Hematopoietic multipotent progenitor cell treated with erythropoietin and hydrocortisone succinate and interleukin-3 and kit ligand, for 4 days (in vitro differentiated cells): ENCODE measurements around the gene C3orf22.

Experiments
- DNase-seq: peaks from one replicate; pipeline ENCODE4 v3.0.0-alpha.2; 2015

The C3orf22 gene

DNA sequence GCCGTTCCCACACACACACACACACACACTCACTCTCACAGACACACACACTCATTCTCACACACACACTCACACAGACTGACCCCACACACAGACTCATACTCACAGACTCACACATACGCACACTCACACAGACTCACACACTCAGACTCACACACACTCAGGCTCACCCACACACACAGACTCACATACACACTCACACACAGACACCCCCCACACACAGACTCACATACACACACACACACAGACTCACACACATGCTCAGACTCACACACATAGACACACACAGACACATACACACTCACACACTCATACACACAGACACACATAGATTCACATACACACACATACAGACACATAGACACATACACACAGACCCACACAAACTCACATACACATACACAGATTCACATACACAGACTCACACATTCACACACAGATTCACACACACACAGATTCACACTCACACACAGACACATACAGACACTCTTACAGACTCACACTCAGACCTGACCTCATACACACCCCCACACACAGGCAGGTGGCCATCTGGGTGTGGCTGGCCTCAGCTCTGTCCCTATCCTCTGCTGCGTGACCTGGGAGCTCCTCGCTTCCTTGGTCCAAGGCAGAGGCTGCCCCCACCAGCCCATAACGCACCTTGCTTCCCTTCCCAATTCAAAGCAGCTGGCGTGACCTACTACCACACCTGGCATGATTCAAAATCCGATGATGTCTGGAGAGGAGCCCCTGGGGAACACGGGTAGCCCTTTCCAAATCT, 1.9 kb downstream of the C3orf22 start:
- DNase-seq: no peak

DNA sequence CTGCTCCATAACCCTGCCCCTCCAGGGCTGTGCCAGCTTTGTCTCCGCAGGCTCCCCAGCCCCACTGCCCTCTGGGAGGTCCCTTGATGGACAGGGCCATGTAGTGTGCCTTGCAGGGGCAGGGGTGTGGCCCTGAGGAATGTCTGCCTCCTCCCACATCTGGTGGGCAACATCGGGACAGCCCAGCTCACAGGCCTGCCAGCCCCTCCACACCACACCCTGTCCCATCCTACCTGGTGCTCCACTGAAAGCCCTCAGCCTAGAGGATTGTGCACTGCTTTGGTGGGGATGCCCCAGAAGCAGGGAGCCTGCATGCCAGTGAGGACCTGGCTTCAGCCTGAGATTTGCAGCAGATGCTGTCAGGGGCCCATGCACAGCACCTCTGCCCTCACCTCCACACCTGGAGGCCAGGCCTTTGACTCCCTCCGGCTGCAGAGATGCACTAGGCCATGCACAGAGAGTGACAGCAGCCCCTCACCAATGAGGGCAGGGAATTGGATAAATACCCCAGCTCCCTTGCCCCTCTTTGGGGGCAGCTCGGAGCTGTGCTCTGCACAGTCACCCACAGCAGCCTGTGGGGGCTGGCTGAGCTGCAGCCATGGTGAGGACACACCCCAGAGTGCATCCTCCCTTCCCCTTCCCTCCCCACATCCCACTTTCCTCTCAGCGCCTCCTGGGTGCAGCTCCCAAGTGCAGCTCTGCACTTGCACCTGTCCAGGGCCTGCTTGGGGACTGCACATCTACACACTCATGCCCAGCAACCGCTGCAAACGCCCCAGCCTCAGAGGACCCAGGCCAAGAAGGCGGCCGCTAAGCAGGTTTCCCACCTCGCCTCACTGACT, 2.7 kb downstream of the C3orf22 start:
- DNase-seq: no peak

DNA sequence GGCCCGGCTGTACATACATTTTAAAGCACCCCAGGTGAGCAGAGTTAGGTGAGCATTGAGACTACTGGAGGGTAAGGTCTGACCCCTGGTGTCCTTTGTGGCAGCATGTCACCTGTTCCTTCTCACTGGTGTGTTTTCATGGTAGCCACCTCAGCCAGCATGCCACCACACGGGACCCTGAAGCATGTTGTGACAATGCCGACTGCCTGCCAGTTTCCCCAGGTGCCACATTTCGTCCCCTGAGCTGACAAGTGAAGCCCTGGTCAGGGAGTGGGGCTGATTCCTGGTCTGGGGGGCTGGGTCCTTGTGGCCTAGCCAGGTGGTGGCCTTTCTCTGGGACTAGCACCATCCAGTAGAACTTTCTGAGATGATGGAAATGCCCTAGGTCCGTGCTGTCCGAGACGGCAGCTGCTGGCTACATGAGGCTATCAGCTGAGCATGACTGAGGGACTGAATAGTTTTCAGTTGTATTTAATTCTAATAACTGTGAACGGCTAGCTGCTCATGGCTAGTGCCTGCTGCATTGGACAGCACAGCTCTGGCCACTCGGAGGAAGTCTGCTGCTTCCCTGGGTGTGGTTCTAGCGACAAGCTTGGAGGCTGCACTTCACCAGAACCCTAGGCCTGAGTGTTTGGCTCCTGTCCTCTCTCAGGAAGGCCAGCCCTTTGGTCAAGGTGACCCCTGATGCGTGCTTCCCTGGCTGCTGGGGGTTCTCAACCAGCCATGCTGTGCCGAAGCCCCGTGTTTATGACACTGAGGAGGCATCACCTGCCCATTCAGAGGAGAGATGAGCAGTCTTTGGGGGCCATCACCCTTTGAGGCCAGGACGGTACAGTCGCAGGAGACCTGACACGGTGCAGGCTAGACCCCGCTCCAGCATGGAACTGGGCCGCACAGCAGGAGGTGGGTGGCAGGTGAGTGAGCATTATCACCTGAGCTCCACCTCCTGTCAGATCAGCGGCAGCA, 3.9 kb downstream of the C3orf22 start:
- no peak for DNase-seq

DNA sequence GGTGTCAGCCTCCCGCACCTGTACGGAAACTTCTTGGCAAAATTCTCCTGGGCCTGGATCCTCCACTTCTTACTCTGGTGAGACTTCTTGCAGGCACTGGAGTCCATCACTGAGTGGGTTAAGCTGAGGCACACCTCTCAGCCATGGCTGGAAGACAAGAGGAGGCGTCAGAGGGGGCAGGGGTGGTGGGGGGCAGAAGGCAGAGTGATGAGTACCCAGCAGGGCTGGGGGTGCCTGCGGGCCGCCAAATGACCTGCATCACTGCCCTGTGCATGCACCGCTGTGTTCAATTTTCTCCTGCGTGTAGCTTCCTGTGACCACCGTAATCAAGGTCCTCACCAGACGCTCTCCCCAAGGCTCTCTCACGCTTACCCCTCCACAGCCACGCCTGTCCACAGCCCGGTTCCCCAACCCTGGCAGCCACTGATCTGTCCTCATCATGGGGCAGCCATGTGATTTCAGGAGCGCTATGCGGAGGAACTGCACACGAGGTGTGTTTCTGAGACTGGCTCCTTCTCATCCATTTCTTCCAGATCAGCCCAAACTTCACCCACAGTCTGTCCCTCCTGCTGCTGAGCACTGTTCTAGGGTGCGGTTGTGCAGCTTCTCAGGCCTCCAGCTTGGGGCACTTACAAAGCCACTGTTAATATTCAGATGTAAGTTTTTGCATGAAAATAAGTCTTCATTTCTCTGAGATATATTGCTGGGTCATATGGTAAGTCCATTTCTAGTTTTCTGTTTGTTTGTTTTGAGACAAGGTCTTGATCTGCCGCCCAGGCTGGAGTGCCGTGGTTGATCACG, 5.2 kb downstream of the C3orf22 start:
- no peak for DNase-seq

DNA sequence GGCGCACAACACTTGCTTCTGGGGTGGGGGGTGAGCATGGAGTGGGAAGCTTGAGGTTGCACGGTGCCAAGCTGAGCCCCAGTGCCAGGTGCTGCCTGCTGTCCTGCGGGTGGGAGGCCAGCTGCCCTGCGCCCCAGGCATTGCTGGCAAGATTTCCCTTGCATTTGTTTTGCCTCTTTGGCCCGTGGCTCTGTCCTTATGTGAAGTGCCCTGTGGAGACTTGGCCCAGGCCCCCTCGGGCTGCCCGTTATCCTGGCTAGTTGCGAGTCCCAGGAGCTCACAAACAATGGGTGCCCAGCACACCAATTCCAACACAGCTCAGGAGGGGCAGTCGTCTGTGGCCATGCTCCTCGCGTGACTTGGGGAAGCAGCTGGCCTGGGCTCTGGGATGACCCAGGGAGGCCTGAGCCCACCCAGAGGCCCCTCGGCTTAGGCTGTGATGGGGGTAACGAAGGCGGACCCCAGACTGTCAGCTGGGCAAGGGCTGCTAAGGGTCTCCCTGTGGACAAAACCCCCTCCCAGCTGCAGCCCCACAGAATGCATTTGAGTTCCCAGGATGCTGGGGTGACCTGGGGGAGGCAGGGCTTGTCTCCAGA, 5.9 kb downstream of the C3orf22 start:
- no peak for DNase-seq

DNA sequence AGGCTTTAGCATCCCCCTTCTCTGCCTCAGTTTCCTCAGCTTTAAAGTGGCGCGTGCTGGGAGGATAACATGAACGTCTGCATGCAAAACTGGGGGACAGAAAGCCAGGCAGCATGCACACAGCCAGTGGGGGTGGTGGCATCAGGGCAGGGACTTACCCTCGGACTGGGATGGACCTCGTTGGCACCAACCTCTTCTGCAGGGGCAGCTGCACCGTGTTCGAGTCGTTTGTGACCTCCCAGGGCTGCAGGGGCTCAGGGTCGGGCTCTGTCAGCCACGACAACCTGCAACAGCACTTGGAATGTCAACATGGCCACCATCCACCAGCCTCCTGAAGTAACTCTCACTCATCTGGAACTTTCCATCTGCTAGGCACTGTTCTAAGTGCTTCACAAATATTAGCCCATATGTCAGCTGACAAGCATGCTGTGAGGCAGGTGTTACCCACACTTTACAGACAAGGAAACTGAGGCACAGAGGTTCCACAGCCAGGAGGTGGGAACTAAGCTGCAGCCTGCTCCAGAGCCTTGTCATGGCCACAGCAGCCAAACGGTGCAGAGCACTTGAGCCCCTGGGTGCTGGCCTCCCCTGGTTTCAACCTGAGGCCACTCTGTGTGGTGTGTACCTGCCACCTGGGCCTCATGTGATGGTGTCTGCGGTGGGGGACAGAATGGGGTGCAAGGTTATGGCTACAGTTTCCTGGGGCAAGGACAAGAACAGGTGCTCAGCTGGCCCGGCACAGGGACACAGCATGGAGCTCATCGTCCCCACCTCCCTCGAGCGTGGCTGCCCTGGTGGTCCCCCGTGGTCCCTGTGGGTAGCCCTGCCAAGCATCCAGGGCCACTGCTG, 6.7 kb downstream of the C3orf22 start:
- DNase-seq: no peak

DNA sequence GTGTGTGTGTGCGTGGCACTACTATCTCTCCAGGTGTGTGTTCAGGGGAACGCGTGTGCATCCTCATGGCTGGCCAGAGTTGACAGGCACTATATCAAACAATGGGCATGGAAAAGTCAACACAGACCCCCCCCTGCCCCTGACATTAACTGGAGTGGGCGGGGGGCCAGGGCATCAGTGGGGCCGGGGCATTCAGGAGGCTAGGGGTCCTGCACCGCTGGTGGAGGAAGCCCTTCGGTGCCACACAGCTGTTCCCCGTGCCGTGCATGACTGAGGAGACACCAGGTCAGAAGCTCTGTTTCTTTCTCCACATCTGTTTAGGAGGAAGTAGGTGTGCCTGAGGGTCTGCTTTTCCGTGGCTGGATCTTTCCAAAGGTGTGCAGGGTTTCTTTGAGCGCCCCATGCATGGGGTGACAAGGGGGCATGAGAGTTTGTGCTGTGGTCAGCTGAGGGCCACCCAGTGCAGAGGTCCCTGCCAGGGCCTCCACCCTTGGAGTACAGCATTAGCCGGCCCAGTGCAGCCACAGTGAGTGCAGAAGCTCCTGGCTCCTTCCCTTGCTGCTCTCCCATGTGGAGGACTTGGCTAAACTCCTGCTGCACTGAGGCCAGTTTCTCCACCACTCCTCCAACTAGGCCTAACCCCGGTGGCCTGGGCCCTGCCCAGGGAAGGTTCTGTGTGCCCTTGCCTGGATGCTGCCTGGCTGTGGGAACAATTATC, 7.5 kb downstream of the C3orf22 start:
- no peak for DNase-seq

DNA sequence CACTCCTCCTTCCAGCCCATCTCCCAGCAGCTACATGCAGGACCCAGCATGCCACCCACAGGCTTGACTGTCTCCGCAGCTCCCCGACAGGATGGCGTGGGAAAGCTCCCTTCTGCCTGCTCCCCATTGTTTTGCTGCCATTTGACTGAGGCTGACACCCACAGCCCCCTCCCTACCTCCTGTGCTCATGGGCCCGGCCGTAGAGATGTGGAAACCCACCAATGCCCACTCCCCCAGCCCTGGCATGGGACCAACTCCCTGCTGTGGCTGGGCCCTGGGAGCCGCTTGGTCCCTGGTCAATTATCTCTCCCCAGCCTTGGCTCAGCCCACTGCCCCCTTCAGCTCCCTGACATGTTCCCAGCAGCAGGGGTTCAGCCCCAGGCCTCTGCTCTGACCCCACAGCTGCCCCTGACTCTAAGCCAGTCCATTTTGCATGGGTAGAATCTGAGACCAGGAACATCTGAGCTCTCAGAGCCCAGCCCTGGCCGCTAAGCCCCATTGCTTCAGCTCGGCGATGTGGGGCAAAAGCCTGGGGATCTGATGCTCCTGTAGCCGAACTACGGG, 8.2 kb downstream of the C3orf22 start:
- no peak for DNase-seq

DNA sequence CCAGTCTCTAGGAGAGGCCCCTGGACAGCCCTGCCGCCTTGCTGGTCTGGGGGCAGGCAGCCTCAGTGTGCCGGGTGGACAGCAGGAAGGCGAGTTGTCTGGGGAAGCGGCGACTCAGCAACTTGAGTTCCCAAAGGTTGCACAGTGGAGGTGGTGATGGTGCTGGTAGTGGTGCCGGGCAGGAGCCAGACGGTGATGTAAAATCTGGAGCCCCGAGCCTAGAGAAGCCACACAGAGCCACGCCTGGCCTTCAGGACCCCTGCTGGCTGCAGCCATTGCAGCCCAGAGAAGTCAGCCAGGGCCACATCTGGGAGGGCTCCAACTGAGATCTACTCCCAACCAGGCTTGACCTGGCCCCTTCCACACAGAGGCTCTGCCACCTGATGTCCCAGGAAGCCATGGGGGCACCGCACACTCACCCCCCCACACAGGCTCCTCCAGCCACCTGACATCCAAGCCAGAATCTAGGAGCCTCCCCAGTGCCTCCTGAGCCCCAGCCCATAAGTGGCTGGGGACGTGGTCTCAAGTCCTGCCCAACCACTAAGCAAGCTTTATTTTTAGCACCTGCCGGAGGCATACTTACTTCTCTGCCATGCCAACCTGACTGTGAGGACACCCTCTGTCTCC, 8.8 kb downstream of the C3orf22 start:
- DNase-seq: no peak

DNA sequence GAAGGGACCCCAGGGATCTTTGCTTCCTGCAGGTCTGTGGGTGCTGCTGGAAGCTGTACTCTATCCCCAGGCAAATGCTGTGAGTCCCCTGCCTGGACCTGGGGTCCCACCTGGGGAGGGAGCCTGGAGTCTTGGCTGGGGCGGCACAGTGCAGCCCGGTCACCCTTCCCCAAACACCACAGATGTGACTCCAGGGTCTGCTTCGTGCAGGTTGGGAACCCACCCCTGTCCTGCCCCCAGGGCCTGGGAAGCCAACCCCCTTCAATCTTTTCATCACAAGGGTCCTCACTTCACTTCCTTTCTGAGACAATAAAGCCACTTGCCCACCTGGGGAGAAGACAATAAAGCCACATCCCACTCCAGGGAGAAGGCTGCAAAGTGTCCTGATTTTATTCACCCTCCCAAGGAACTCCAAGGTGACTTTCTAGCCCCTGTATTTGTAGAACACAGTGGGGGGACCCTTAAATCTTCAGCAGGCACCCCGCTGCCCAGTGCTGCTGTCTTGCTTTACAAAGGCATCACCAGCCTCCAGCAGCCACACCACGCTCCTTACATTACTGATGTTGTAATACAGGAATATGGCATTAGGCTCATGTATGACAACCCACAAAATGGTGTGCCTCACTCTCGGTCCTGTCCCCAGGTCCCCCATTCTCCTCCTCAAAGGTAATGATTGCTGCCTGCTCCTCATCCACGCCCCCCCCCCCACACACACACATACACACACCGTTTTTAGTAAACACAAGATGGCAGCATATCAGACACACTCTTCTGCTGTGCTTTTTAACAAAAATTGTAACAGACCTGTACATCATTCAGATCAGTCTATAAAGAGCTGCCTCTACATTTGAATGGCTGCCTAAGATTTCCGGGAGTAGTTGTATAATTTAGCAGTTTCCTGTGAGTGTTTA, 9.9 kb downstream of the C3orf22 start:
- no peak for DNase-seq

DNA sequence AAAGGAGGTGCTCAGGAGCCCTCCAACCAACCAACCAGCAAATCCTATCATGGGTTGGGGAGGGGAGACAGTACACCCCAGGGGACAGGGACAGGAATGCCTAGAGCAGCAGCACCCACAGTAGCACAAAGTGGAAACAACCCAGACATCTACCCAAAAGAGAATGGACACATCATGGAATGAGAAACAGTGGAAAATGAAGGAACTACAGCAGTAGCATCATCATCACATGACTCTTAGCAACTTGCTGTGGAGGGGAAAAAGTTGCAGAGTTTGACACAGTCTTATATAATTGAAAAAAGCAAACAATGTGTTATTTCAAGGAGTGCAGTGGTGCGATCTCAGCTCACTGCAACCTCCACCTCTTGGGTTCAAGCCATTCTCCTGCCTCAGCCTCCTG, 11.0 kb downstream of the C3orf22 start:
- no peak for DNase-seq

DNA sequence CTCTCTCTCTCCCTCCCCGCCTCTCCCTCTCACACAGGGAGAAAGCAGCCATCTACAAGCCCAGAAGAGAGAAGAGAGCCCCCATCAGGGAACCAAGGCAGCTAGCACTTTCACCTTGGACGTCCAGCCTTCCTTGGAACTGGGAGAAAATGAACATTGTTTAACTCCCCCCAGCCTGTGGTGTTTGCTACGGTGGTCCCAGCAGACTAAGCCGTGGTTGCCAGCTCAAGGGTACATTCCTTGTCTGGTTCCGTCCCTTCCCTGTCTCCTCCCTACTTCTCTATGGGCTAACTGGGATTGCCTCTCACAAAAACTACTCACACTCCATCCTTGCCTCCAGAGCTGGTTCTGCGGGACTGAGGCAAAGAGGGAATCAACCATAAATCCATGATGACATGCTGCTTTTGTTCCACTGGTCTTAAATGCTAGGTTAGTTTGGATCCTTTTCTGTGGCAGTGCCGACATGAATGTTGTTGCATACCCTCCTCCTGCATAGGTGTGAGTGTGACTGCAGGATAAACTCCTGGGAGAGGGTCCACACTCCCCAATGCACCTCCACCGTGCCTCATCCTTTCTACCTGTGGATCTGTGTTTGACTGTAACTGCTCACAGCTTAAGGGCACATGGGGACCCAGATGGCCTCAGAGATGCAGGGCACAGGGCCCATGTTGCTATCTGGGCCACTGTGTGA, 12.0 kb downstream of the C3orf22 start:
- DNase-seq: no peak

DNA sequence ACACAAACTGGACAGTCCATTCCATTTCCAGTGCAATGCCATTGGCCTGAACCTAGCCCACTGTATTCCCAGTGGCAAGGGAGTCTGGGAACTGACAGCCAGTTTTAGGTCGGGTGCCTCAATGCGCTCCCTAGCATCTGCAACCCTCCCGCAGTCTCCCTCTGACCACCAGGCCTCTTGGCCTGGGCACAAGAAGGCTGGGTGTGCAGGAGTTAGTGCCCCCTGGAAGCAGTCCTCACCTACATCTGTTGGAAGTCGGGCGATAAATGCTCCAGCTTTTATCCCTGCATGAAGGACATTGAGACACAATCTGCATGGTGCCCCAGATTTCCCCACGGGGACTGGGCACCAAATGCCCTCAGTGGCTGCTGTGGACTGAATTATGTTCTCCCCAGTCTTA, 12.7 kb downstream of the C3orf22 start:
- no peak for DNase-seq

DNA sequence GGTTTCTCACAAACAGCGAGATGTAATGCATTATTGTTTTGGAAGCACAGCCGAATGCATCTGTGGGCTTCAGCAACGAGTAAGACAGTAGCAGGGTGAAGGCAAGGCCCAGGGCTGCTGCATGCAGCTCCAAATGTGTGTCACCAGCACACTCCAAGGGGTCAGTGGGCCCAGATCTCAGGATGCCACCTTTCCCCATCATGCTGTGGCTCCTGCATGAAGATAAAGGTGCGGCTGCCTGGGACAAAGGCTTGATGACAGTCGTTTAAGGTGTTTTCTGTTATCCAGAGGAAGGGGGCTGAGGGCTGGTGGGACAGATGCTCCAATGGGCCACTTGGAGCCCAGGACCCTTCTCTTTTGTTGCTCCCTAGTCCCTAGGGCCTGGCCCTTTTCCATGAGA, 13.2 kb downstream of the C3orf22 start:
- DNase-seq: no peak

DNA sequence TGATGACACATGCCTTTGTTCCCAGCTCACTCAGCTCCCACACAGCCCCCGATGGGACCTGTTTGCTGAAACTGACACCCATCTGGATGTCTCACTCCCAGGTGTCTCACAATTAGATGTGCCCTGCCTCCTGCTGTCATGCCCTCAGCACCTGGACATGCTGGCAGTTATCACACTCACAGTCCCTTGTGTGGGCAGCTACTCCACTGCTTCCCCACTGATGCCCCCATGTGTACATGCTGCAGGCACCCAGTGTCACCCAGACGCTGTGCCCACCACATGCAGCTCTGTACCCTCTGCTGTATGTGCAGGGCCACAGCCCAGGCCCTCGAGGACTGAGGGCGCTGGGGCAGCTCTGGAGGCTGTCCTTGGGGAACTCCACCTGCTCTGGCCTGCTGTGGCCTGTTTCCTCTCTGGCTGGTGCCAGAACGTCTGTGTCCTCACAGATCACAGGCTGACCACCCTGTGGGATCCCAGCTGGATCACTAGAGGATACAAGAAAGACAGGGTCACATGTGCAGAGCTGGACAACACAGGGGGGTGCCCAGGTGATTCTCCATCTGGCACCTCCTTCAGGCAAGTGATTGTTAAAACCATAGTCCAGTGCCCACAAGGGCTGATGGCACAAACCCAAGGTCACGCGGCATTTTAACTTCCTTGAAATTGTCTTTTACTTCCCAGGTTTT, 14.0 kb downstream of the C3orf22 start:
- no peak for DNase-seq

DNA sequence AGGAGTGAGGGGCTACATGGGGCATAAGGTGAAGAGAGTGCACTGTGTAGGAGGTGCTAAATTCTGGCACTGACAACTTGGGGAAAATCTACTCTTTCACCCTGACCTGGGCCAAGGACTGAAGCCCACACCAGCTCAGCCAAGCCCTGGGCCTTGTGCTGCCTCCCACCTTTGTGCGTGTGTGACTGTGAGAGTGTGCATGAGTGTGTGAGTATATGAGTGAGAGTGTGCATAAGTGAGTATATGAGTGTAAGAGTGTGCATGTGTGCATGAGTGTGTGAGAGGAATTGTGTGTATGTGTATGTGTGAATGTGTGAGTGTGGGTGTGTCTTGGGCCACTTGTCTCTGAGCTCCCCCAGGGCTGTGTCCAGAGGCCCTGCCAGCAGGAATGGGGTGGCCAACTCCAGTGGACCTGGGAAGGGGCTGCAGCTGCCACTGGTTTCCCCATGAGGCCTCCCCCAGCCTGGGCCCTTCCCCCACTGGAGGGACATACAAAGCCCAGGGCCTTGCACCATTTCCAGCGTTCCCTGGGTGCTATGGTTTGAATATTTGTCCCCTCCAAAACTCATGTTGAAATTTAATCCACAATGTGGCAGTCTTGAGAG, 15.2 kb downstream of the C3orf22 start:
- no peak for DNase-seq
